Ovary (tissue), 9 donors: Measurements from ENCODE around the gene TMCO4. TPM values are rescaled to one million over a fixed set of nuclear protein-coding genes. Genes with fewer than 3 reads are reported as not detected.

Experiments used
- DNase-seq, 5 donors: peaks; one replicate each; pipeline ENCODE4 v3.0.0-alpha.2; 2019 to 2020
- H3K27ac ChIP-seq, 2 donors: fragments of 200-600 bp; one replicate each; pipeline versions ENCODE4 v1.5.1 to v1.8.0; 2019 to 2022
- H3K27me3 ChIP-seq: fragments of 200-600 bp; one replicate; pipeline ENCODE4 v1.8.0; 2022
- H3K36me3 ChIP-seq: fragments of 200-600 bp; sonication (generic); one replicate; pipeline ENCODE4 v1.5.1; 2019
- H3K4me1 ChIP-seq: one replicate; pipeline ENCODE4 v1.8.1; 2013; ENCODE audit warnings: mild to moderate bottlenecking, moderate library complexity; ENCODE audit not compliant: insufficient read depth
- H3K4me3 ChIP-seq: fragments of 200-600 bp; sonication (generic); one replicate; pipeline ENCODE4 v1.5.1; 2017
- H3K9me3 ChIP-seq, 2 donors: fragments of 200-600 bp in 1 of 2; sonication (generic) in 1 of 2; one replicate each; pipeline versions ENCODE4 v1.5.1 to v1.8.1; 2013 to 2019; ENCODE audit warnings: mild to moderate bottlenecking in 1 of 2, moderate library complexity in 1 of 2
- CTCF ChIP-seq, 3 donors: fragments of 450-650 bp in 2 of 3; fragments of 200-600 bp in 1 of 3; IDR thresholded peaks; one replicate each; pipeline versions ENCODE4 v1.5.1 to v1.8.0; 2016 to 2022; ENCODE audit warnings: antibody characterized with exemption in 3 of 3, mild to moderate bottlenecking in 1 of 3
- EP300 ChIP-seq: sonication (generic); formaldehyde crosslinking; IDR thresholded peaks from one replicate; pipeline ENCODE4 v1.6.1; 2017; ENCODE audit warnings: antibody characterized with exemption
- POLR2A ChIP-seq: fragments of 450-650 bp; IDR thresholded peaks from one replicate; pipeline ENCODE4 v1.6.1; 2017; ENCODE audit warnings: antibody characterized with exemption, mild to moderate bottlenecking, moderate library complexity
- WGBS, 3 donors: extraction: QIAGEN DNeasy Blood & Tissue Kit in 1 of 3; methylation state at CpG; one replicate each; pipeline versions ENCODE4 v1.1.5 to v1.1.7; 2013 to 2017; 5-methylcytosine and 5-hydroxymethylcytosine counted together
- intact Hi-C, 4 donors: fragments of 100-400 bp; cut with DNase I; formaldehyde crosslinking; loops; one replicate each; pipeline versions ENCODE4 v1.11.0 to v1.15.1; 2022 to 2023
- polyA plus RNA-seq, 2 donors: library from polyadenylated mRNA; stranded (reverse); fragments of 200-250 nt in 1 of 2; fragments of 350-450 nt in 1 of 2; fragmentation: Illumina TruSeq in 1 of 2; extraction: RNeasy Lipid Tissue Mini Kit (QIAGEN cat#74804) in 1 of 2; gene quantifications; one replicate each; pipeline ENCODE4 v1.2.3, GENCODE V29; 2013 to 2014
- total RNA-seq, 7 donors: library from RNA; depleted of rRNA in 2 of 7; stranded (reverse); fragments of >200 nt in 2 of 7; fragmentation: NEBNext Ultra II Directional in 3 of 7; extraction: Animal tissue kit (Norgen Biotek cat#: 25700) in 3 of 7; gene quantifications; one replicate each; pipeline versions ENCODE4 v1.1.0 to v1.2.4, GENCODE V29; 2016 to 2023
- donor health status: DM: no; HTN: no; CAD: no; lungs with moderate emphysema.
- donor health status: DM: no; HTN: no; CAD: no.
- donor health status: Bipolar disorder and iron deficiency.
- donor health status: DM: yes; HTN: yes; CAD: no.
- donor health status: DM: no; HTN: no; CAD: no.
- donor health status: DM: yes; HTN: yes; CAD: no.

The TMCO4 gene
- total and polyA plus RNA-seq, 9 donors: 14.2 to 26.0 (median 21.4) TPM

DNA sequence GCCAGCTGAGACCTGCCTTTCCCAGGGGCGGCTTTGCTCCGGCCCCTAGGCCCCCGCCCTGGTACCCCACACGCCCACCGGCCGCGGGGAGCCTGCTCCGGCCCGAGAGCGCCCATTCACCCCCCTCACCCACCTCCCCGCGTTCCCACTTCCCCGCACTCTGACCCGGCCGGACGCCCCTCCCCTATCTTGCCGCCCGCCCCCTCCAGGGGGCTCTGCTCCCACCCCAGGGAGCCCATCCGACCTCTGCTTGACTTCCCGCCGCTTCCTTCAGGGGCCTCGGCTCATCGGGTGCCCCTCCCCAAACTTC is 134.6 kb downstream of the TMCO4 start:
- Histone ChIP-seq H3K9me3 (no peaks in the 10 kb centered on the region), H3K4me1 (peaks cover 3% of the 10 kb centered on the region), H3K27ac (no peak overlapping the region), H3K36me3 (no peaks in the 10 kb centered on the region), H3K27me3 (peaks cover 3% of the 10 kb centered on the region), H3K4me3 (peak overlapping the region; percentile 14)
- no peak for DNase-seq
- intact Hi-C loops: no loop called here
- TF ChIP-seq EP300: no peak
- TF ChIP-seq POLR2A: no peak
- no peak for TF ChIP-seq CTCF (IDR thresholded peaks at IDR 0.05)
- 0 to 3% (median 0%) methylated on average over 20 to 23 of the region's 23 CpGs for WGBS, 3 donors

DNA sequence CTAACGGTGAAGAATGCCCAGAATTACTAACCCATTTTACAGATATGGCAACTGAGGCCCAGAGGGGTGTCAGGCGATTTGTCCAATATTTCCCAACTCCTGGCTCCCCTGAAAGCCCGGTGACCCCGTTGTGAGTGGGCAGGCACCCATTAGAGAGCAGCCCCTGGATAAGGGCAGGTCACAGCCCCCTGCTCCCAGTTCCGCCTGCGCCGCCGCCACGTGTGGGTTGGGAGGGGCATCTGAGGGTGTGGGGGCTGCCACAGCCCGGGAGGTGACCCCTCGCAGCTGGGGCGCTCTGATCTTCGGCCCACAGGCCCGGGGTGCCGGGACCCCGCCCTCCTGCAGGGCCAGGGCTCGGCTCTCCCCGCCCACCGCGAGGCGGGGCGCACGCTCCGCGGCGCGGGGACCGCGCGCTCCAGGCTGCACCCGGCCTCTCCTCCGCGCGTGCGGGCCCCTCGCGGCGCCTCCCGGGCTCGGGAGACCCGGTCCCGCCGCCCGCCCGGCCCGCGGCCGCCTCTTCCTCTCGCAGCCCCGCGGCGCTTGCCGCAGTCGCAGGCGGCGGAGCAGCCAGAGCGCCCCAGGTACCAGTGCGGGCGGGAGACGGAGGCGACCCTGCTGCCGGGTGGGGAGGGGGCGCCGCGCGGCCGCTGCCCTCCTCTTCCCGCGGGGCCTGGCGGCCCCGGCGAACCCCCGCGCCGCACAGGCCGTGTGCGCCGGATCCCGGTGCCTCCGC is 135.1 kb downstream of the TMCO4 start, which contains the start of gene HTR6:
Gene HTR6, plus strand, starts transcription at position 423 of the 733 bp plus-strand sequence. CDS start 879 bp downstream, outside the sequence.
- Histone ChIP-seq H3K9me3 (no peaks in the 10 kb centered on the region), H3K27me3 (peaks cover 3% of the 10 kb centered on the region), H3K27ac (no peak within 1 kb of the TSS), H3K36me3 (no peaks in the 10 kb centered on the region), H3K4me3 (peak within 1 kb of the TSS; percentile 14), H3K4me1 (peaks cover 3% of the 10 kb centered on the region)
- no peak for DNase-seq
- intact Hi-C loops: loop anchor here in 2 of 4 donors (5.0 kb wide), 2 partner anchors 38 to 43 kb away; no protein-coding TSS in a partner anchor
- TF ChIP-seq CTCF (IDR thresholded peaks at IDR 0.05) (no peak), EP300 (no peak), POLR2A (no peak)
- WGBS, 3 donors: 1 to 2% (median 1%) methylated on average over 33 to 80 of the region's 80 CpGs

GRCh38 chr1:19662313-19662712 is 137.4 kb downstream of the TMCO4 start:
- WGBS, 3 donors: 35 to 40% (median 35%) methylated on average over 3 of the region's 3 CpGs

GRCh38 chr1:19661721-19662228 is 137.9 kb downstream of the TMCO4 start:
- H3K4me1 ChIP-seq: peaks cover 3% of the 10 kb centered on the region
- intact Hi-C loops: loop anchor here in 2 of 4 donors (5.0 kb wide), 2 partner anchors 41 to 46 kb away; no protein-coding TSS in a partner anchor
- peaks cover 3% of the 10 kb centered on the region for H3K27me3 ChIP-seq
- H3K27ac ChIP-seq: no peak overlapping the region
- no peaks in the 10 kb centered on the region for H3K9me3 ChIP-seq
- no peak overlapping the region for H3K4me3 ChIP-seq
- TF ChIP-seq CTCF (IDR thresholded peaks at IDR 0.05) (peak; percentile 49 to 68 (median 65)), EP300 (no peak)
- 4 to 15% (median 9%) methylated on average over 9 of the region's 9 CpGs for WGBS, 3 donors
- no peaks in the 10 kb centered on the region for H3K36me3 ChIP-seq
- peak in 1 of 5 donors; percentile 47 for DNase-seq

More at GRCh38 chr1:19662313-19662712, 137.4 kb downstream of the TMCO4 start:
- no peak for TF ChIP-seq POLR2A
- TF ChIP-seq EP300: no peak
- no peak for TF ChIP-seq CTCF (IDR thresholded peaks at IDR 0.05)
- Histone ChIP-seq H3K27ac (no peak overlapping the region), H3K36me3 (no peaks in the 10 kb centered on the region), H3K9me3 (no peaks in the 10 kb centered on the region), H3K4me1 (peaks cover 3% of the 10 kb centered on the region), H3K27me3 (peaks cover 3% of the 10 kb centered on the region), H3K4me3 (no peak overlapping the region)
- intact Hi-C loops: loop anchor here in 2 of 4 donors (5.0 kb wide), 2 partner anchors 40 to 45 kb away; no protein-coding TSS in a partner anchor
- no peak for DNase-seq
